A549 (cell line): ENCODE measurements around the gene SI.

ENCODE experiments used
- BHLHE40 ChIP-seq: IDR thresholded peaks from 2 replicates; pipeline ENCODE4 v1.6.1; 2012; ENCODE audit warnings: low read depth, low read length, inconsistent platforms
- CBX8 ChIP-seq: fragments of 200-600 bp; sonication (generic); IDR thresholded peaks from 2 replicates; pipeline ENCODE4 v1.6.1; 2016
- CTCF ChIP-seq: fragments of >200 bp; sonication (Bioruptor Twin); formaldehyde crosslinking; IDR thresholded peaks from 3 replicates; pipeline ENCODE4 v1.5.1; 2016
- ELK1 ChIP-seq: fragments of 150-350 bp; IDR thresholded peaks from 2 replicates; pipeline ENCODE4 v1.6.1; 2014; ENCODE audit warnings: low read depth, mild to moderate bottlenecking, low read length
- HOXA7 ChIP-seq: fragments of 250-450 bp; sonication (Bioruptor Pico); IDR thresholded peaks from 2 replicates; pipeline ENCODE4 v1.5.0; 2020; ENCODE audit warnings: mild to moderate bottlenecking, moderate library complexity
- JUN ChIP-seq, 2 experiments: fragments of >200 bp; sonication (Bioruptor Twin); formaldehyde crosslinking; IDR thresholded peaks; 2 replicates in 1 of 2; 3 replicates in 1 of 2; pipeline ENCODE4 v1.6.1; 2016 to 2017
- MAFK ChIP-seq: fragments of 450-650 bp; IDR thresholded peaks from 2 replicates; pipeline ENCODE4 v1.6.1; 2014; ENCODE audit not compliant: partially characterized antibody
- MAX ChIP-seq: IDR thresholded peaks from 2 replicates; pipeline ENCODE4 v1.6.1; 2012
- MYC ChIP-seq: IDR thresholded peaks from 2 replicates; pipeline ENCODE4 v1.6.1; 2012; ENCODE audit warnings: mild to moderate bottlenecking, inconsistent platforms, low read length, improper control_type of control experiment, borderline replicate concordance
- PHF8 ChIP-seq: fragments of 200-600 bp; sonication (generic); IDR thresholded peaks from 2 replicates; pipeline ENCODE4 v1.6.1; 2016; ENCODE audit warnings: low read depth, mild to moderate bottlenecking, antibody characterized with exemption, moderate library complexity, borderline replicate concordance
- POLR2AphosphoS2 ChIP-seq: conservative IDR thresholded peaks from 2 replicates; pipeline ENCODE4 v1.6.1; 2012; ENCODE audit warnings: low read length, improper control_type of control experiment, inconsistent platforms
- RNF2 ChIP-seq: fragments of 200-600 bp; sonication (generic); IDR thresholded peaks from 2 replicates; pipeline ENCODE4 v1.6.1; 2016; ENCODE audit warnings: low read depth, mild to moderate bottlenecking, antibody characterized with exemption, moderate library complexity, borderline replicate concordance
- SMC3 ChIP-seq: fragments of >200 bp; sonication (Bioruptor Twin); formaldehyde crosslinking; IDR thresholded peaks from 3 replicates; pipeline ENCODE4 v1.6.1; 2018; ENCODE audit warnings: inconsistent platforms

- no peak for TF ChIP-seq CTCF
- TF ChIP-seq RNF2 = no peak
- no peak for TF ChIP-seq JUN (IDR thresholded peaks at IDR 0.05)
- TF ChIP-seq MYC = no peak
- no peak for TF ChIP-seq CBX8
- no peak for TF ChIP-seq ELK1
- TF ChIP-seq POLR2AphosphoS2 = no peak
- TF ChIP-seq BHLHE40 = no peak
- TF ChIP-seq MAX = no peak
- TF ChIP-seq PHF8 = no peak
- TF ChIP-seq MAFK = no peak
- no peak for TF ChIP-seq SMC3
- TF ChIP-seq HOXA7 = no peak
Measured at GRCh38 chr3:164940745-164941144, 137.6 kb downstream of the SI start.
